ENCODE results near the gene POLR2C. TPM values are rescaled to one million over a fixed set of nuclear protein-coding genes. Genes with fewer than 3 reads are reported as not detected.
A peak's percentile ranks its signal among the peaks of the same experiment; 100 is the strongest.

The POLR2C gene
- total RNA-seq (2014; rRNA removed; shearing (Covaris generic); ENCODE audit: low replicate concordance) = 75.5 and 87.6 TPM in 2 replicates

DNA sequence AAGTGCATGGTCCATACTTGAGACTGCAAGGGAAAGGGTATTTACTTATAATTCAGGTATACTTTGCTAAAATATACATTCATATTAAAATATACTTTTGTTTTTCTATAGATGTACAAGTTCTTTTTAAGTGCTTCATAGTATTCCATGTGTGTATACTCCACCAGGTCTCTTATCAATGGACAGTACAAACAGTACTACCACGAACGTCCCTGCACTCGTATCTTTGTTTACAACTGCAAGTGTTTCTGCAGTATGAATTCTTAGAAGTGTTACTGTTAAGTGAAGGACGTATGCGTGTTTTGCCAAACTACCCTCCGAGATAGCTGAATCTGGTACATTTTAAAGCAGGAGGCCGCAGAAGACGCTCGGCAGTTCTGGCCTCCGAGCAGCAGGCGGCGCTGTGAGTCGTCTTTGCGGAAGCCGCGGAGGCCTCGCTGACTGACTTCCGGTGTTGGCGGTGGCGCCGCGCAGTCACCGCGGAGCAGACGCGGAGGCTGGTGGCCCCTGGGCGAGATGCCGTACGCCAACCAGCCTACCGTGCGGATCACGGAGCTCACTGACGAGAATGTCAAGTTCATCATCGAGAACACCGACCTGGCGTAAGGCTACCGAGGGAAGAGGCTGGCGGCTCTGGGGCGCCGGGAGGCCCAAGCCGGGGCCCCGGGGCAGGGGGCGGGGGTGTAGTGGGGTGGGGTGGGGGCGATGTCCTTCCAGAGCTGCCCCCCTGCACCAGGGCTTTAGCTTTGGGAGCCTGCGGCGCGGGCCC lies at the start of gene POLR2C:
POLR2C (plus strand) TSS at position 471 of the 769 bp plus-strand sequence; CDS start at position 517, 46 bp downstream.
- Histone ChIP-seq H3K27me3 (ENCODE audit: low read length) (no peaks in the 10 kb centered on the region), H3K9me2 (replicated peaks; ENCODE audit: insufficient read depth, low read length) (no peaks in the 10 kb centered on the region), H3K79me2 (ENCODE audit: low read length) (peaks cover 33% of the 10 kb centered on the region), H3K4me1 (ENCODE audit: low read length) (peaks cover 10% of the 10 kb centered on the region), H3K9ac (ENCODE audit: low read length) (peak within 1 kb of the TSS; percentile 78), H3K27ac (ENCODE audit: low read length) (no peak within 1 kb of the TSS), H3K4me3 (ENCODE audit: low read length) (peak within 1 kb of the TSS; percentile 76), H3K36me3 (ENCODE audit: insufficient read depth, low read length) (peaks cover 28% of the 10 kb centered on the region), H4K20me1 (ENCODE audit: insufficient read depth, low read depth, low read length) (0 out of 2 replicates have a peak, but pooled peaks cover 4% of the 10 kb centered on the region), H3K4me2 (ENCODE audit: low read depth, low read length, poor library complexity, severe bottlenecking) (peak within 1 kb of the TSS; percentile 71), H2AFZ (ENCODE audit: low read length) (no peak within 1 kb of the TSS), H3K9me3 (ENCODE audit: low read length) (no peaks in the 10 kb centered on the region)
- DNase-seq = peak; percentile 96

- Histone ChIP-seq H3K4me1 (ENCODE audit: low read length) (peaks cover 33% of the 10 kb centered on the region), H3K4me2 (ENCODE audit: low read depth, low read length, poor library complexity, severe bottlenecking) (peak overlapping the region; percentile 25), H2AFZ (ENCODE audit: low read length) (0 out of 2 replicates have a peak overlapping the region, but pooled peaks have one; percentile 59), H3K36me3 (ENCODE audit: insufficient read depth, low read length) (no peaks in the 10 kb centered on the region), H3K27ac (ENCODE audit: low read length) (no peak overlapping the region), H3K79me2 (ENCODE audit: low read length) (no peaks in the 10 kb centered on the region), H4K20me1 (ENCODE audit: insufficient read depth, low read depth, low read length) (0 out of 2 replicates have a peak, but pooled peaks cover 3% of the 10 kb centered on the region), H3K9me2 (replicated peaks; ENCODE audit: insufficient read depth, low read length) (no peaks in the 10 kb centered on the region), H3K4me3 (ENCODE audit: low read length) (0 out of 2 replicates have a peak overlapping the region, but pooled peaks have one; percentile 22), H3K9me3 (ENCODE audit: low read length) (no peaks in the 10 kb centered on the region), H3K9ac (ENCODE audit: low read length) (peak overlapping the region; percentile 44), H3K27me3 (ENCODE audit: low read length) (no peaks in the 10 kb centered on the region)
- DNase-seq = peak; percentile 91
These were observed 49.2 kb upstream of the POLR2C start for GRCh38 chr16:57413301-57413730.

- Histone ChIP-seq H3K4me1 (ENCODE audit: low read length) (peaks cover 36% of the 10 kb centered on the region), H3K27ac (ENCODE audit: low read length) (no peak overlapping the region)
These were observed 48.7 kb upstream of the POLR2C start for GRCh38 chr16:57413733-57414132.

GRCh38 chr16:57416084-57416483 lies 46.4 kb upstream of the POLR2C start:
- H3K9ac ChIP-seq (ENCODE audit: low read length) = no peak overlapping the region
- no peak overlapping the region for H3K4me3 ChIP-seq (ENCODE audit: low read length)
- H3K27me3 ChIP-seq (ENCODE audit: low read length) = no peaks in the 10 kb centered on the region
- H3K79me2 ChIP-seq (ENCODE audit: low read length) = no peaks in the 10 kb centered on the region
- H3K9me2 ChIP-seq (replicated peaks; ENCODE audit: insufficient read depth, low read length) = no peaks in the 10 kb centered on the region
- H3K4me1 ChIP-seq (ENCODE audit: low read length) = peaks cover 42% of the 10 kb centered on the region
- H3K36me3 ChIP-seq (ENCODE audit: insufficient read depth, low read length) = no peaks in the 10 kb centered on the region
- no peak overlapping the region for H3K4me2 ChIP-seq (ENCODE audit: low read depth, low read length, poor library complexity, severe bottlenecking)
- DNase-seq = no peak
- no peaks in the 10 kb centered on the region for H3K9me3 ChIP-seq (ENCODE audit: low read length)
- H3K27ac ChIP-seq (ENCODE audit: low read length) = no peak overlapping the region
- no peak overlapping the region for H2AFZ ChIP-seq (ENCODE audit: low read length)
- H4K20me1 ChIP-seq (ENCODE audit: insufficient read depth, low read depth, low read length) = 0 out of 2 replicates have a peak, but pooled peaks cover 3% of the 10 kb centered on the region

More at GRCh38 chr16:57413733-57414132, 48.7 kb upstream of the POLR2C start:
- no peak overlapping the region for H2AFZ ChIP-seq (ENCODE audit: low read length)
- H3K9me2 ChIP-seq (replicated peaks; ENCODE audit: insufficient read depth, low read length) = no peaks in the 10 kb centered on the region
- no peak for DNase-seq
- H3K4me3 ChIP-seq (ENCODE audit: low read length) = 0 out of 2 replicates have a peak overlapping the region, but pooled peaks have one; percentile 22
- peak overlapping the region; percentile 5; the same call in 1 of the 2 replicates for H3K9ac ChIP-seq (ENCODE audit: low read length)
- 0 out of 2 replicates have a peak, but pooled peaks cover 3% of the 10 kb centered on the region for H4K20me1 ChIP-seq (ENCODE audit: insufficient read depth, low read depth, low read length)
- H3K27me3 ChIP-seq (ENCODE audit: low read length) = no peaks in the 10 kb centered on the region
- H3K9me3 ChIP-seq (ENCODE audit: low read length) = no peaks in the 10 kb centered on the region
- H3K79me2 ChIP-seq (ENCODE audit: low read length) = no peaks in the 10 kb centered on the region
- peak overlapping the region; percentile 25 for H3K4me2 ChIP-seq (ENCODE audit: low read depth, low read length, poor library complexity, severe bottlenecking)
- no peaks in the 10 kb centered on the region for H3K36me3 ChIP-seq (ENCODE audit: insufficient read depth, low read length)

- no peaks in the 10 kb centered on the region for H3K9me3 ChIP-seq (ENCODE audit: low read length)
- H3K9me2 ChIP-seq (replicated peaks; ENCODE audit: insufficient read depth, low read length) = no peaks in the 10 kb centered on the region
- peaks cover 16% of the 10 kb centered on the region for H3K4me1 ChIP-seq (ENCODE audit: low read length)
- no peak overlapping the region for H3K27ac ChIP-seq (ENCODE audit: low read length)
- H2AFZ ChIP-seq (ENCODE audit: low read length) = no peak overlapping the region
- no peak overlapping the region for H3K4me2 ChIP-seq (ENCODE audit: low read depth, low read length, poor library complexity, severe bottlenecking)
- H3K36me3 ChIP-seq (ENCODE audit: insufficient read depth, low read length) = no peaks in the 10 kb centered on the region
- no peak for DNase-seq
- H3K27me3 ChIP-seq (ENCODE audit: low read length) = no peaks in the 10 kb centered on the region
- H3K79me2 ChIP-seq (ENCODE audit: low read length) = no peaks in the 10 kb centered on the region
- no peaks in the 10 kb centered on the region for H4K20me1 ChIP-seq (ENCODE audit: insufficient read depth, low read depth, low read length)
- H3K9ac ChIP-seq (ENCODE audit: low read length) = peak overlapping the region; percentile 54
- no peak overlapping the region for H3K4me3 ChIP-seq (ENCODE audit: low read length)
These were observed 43.0 kb upstream of the POLR2C start for GRCh38 chr16:57419506-57419905.

DNA sequence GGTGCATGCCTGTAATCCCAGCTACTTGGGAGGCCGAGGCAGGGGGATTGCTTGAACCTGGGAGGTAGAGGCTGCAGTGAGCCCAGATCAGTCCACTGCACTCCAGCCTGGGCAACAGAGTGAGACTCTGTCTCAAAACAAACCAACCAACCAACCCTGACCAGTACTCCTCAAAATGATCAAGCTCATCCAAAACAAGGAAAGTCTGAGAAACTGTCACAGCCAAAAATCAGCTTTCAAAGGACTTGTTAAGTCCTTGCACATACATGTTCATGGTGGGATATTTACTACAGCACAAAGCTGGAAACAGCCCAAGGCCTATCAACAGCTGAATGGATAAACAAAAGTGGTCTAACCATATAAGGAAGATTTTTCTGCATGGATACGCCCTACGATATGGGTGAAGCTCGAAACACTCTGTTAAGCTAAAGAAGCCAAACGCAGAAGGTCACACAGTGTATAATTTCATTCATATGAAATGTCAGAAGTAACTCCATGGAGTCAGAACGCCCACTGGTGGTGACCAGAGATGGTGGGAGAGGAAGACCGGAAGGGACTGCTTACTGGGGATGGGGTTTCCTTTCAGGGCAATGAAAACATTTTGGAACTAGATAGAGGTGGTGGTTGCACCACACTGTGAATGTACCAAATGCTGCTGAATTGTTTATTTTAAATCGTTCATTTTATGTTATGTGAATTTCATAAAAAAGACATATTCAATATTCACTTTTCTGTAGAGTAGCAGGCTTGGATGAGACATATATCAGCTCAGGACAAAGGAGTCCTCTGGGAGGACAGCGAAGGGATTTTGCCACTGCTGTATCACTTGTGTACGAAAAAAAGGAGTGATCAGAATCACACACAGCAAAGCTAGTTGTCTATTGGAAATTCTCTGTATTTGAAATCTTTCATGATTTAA lies 40.2 kb upstream of the POLR2C start:
- H3K9ac ChIP-seq (ENCODE audit: low read length) = no peak overlapping the region
- DNase-seq = peak; percentile 69

DNA sequence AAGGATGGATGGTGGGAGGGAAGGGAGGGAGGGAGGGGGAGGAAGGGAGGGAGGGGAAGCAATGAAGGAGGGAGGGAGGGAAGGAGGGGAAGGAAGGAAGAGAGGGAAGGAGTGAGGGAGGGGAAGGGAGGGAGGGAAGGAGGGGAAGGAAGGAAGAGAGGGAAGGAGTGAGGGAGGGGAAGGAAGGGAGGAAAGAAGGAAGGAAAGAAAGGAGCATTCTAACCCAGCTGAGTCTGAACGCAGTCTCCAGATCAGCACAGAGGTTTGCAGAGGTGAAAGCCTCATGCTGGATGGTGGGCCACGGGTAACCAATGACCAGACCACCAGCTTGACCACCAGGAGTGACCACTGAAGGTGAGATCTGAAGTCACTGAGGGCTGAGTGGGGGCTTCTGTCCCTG lies 39.3 kb upstream of the POLR2C start:
- DNase-seq = no peak
- Histone ChIP-seq H3K9ac (ENCODE audit: low read length) (no peak overlapping the region), H3K27ac (ENCODE audit: low read length) (no peak overlapping the region), H3K79me2 (ENCODE audit: low read length) (no peaks in the 10 kb centered on the region), H3K4me3 (ENCODE audit: low read length) (no peak overlapping the region), H3K36me3 (ENCODE audit: insufficient read depth, low read length) (0 out of 2 replicates have a peak, but pooled peaks cover 3% of the 10 kb centered on the region), H3K27me3 (ENCODE audit: low read length) (no peaks in the 10 kb centered on the region), H2AFZ (ENCODE audit: low read length) (no peak overlapping the region), H3K4me2 (ENCODE audit: low read depth, low read length, poor library complexity, severe bottlenecking) (no peak overlapping the region), H3K9me3 (ENCODE audit: low read length) (no peaks in the 10 kb centered on the region), H3K4me1 (ENCODE audit: low read length) (peaks cover 9% of the 10 kb centered on the region), H4K20me1 (ENCODE audit: insufficient read depth, low read depth, low read length) (no peaks in the 10 kb centered on the region), H3K9me2 (replicated peaks; ENCODE audit: insufficient read depth, low read length) (no peaks in the 10 kb centered on the region)

More for the DNA sequence above, 40.2 kb upstream of the POLR2C start:
- Histone ChIP-seq H3K36me3 (ENCODE audit: insufficient read depth, low read length) (no peaks in the 10 kb centered on the region), H3K9me3 (ENCODE audit: low read length) (no peaks in the 10 kb centered on the region), H3K79me2 (ENCODE audit: low read length) (no peaks in the 10 kb centered on the region), H4K20me1 (ENCODE audit: insufficient read depth, low read depth, low read length) (no peaks in the 10 kb centered on the region), H3K27me3 (ENCODE audit: low read length) (no peaks in the 10 kb centered on the region), H3K4me2 (ENCODE audit: low read depth, low read length, poor library complexity, severe bottlenecking) (no peak overlapping the region), H3K4me3 (ENCODE audit: low read length) (no peak overlapping the region), H2AFZ (ENCODE audit: low read length) (no peak overlapping the region), H3K9me2 (replicated peaks; ENCODE audit: insufficient read depth, low read length) (no peaks in the 10 kb centered on the region), H3K27ac (ENCODE audit: low read length) (no peak overlapping the region), H3K4me1 (ENCODE audit: low read length) (peaks cover 9% of the 10 kb centered on the region)
